ENCODE measurements around the gene ISOC1. TPM values are rescaled to one million over a fixed set of nuclear protein-coding genes. Genes with fewer than 3 reads are reported as not detected.

ISOC1 gene
- polyA plus RNA-seq, 3 donors from 2014 or later: 30.1 to 49.8 (median 34.7) TPM

GRCh38 chr5:129077433-129078075, 17.0 kb upstream of the ISOC1 start:
- H3K4me3 Mint-ChIP-seq: no peak overlapping the region
- H3K9me3 Mint-ChIP-seq: no peaks in the 10 kb centered on the region
- H3K27ac Mint-ChIP-seq: no peak overlapping the region
- DNase-seq: no peak
- no peaks in the 10 kb centered on the region for H3K4me1 Mint-ChIP-seq
- peaks cover 0 to 2% (median 0%) of the 10 kb centered on the region in 3 donors for H3K27me3 Mint-ChIP-seq (ENCODE audit: low read depth in 3 of 3)
- H3K36me3 Mint-ChIP-seq: no peaks in the 10 kb centered on the region

- no peak for DNase-seq
- H3K9me3 Mint-ChIP-seq: no peaks in the 10 kb centered on the region
- no peaks in the 10 kb centered on the region for H3K36me3 Mint-ChIP-seq
- H3K4me3 Mint-ChIP-seq: no peak overlapping the region
- H3K27me3 Mint-ChIP-seq (ENCODE audit: low read depth in 3 of 3): peaks cover 0 to 2% (median 0%) of the 10 kb centered on the region in 3 donors
- H3K27ac Mint-ChIP-seq: no peak overlapping the region
- H3K4me1 Mint-ChIP-seq: no peaks in the 10 kb centered on the region
Measured at GRCh38 chr5:129078247-129078646, 16.3 kb upstream of the ISOC1 start.

GRCh38 chr5:129078660-129079059, 15.9 kb upstream of the ISOC1 start:
- H3K36me3 Mint-ChIP-seq: no peaks in the 10 kb centered on the region
- no peaks in the 10 kb centered on the region for H3K4me1 Mint-ChIP-seq
- no peak for DNase-seq
- no peak overlapping the region for H3K27ac Mint-ChIP-seq
- H3K4me3 Mint-ChIP-seq: no peak overlapping the region
- H3K27me3 Mint-ChIP-seq (ENCODE audit: low read depth in 3 of 3): peaks cover 0 to 5% (median 2%) of the 10 kb centered on the region in 3 donors
- H3K9me3 Mint-ChIP-seq: no peaks in the 10 kb centered on the region

DNA sequence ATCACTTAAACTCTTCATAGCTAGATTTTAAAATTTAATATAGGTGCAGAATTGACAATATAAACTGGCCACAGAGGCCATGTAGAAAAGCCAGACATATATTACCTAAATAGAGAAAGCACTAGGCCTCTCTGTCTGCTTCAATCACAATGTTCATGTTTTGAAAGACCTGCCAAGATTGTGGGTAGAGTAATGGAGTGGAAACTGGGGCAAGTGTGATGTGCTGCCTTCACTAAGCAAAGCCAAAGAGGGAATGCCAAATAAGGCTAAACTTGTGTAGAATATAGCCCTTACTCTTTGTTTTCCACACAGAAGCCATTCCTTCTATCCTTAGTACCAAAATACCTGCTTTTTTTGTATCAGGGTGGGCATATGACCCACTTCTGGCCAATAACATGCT, 15.1 kb upstream of the ISOC1 start:
- H3K4me1 Mint-ChIP-seq: no peaks in the 10 kb centered on the region
- H3K27me3 Mint-ChIP-seq (ENCODE audit: low read depth in 3 of 3): peaks cover 0 to 6% (median 6%) of the 10 kb centered on the region in 3 donors
- no peaks in the 10 kb centered on the region for H3K36me3 Mint-ChIP-seq
- no peak overlapping the region for H3K27ac Mint-ChIP-seq
- DNase-seq: no peak
- H3K4me3 Mint-ChIP-seq: no peak overlapping the region
- no peaks in the 10 kb centered on the region for H3K9me3 Mint-ChIP-seq

DNA sequence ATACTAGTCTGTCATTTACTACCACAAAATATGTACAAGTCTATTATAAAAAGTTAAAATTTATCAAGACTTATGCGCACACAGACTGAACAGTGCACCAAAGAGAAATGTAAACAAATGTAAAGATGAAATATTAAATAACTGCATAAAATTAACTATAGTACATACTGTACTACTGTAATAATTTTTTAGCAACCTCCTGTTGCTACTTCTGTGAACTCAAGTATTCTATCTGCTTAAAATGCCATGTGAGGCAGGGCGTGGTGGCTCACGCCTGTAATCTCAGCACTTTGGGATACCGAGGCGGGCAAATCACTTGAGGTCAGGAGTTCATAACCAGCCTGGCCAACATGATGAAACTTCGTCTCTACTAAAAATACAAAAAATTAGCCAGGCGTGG, 13.8 kb upstream of the ISOC1 start:
- no peak for DNase-seq
- Mint-ChIP-seq H3K4me1 (no peaks in the 10 kb centered on the region), H3K4me3 (no peak overlapping the region), H3K27me3 (ENCODE audit: low read depth in 3 of 3) (peaks cover 0 to 10% (median 6%) of the 10 kb centered on the region in 3 donors), H3K9me3 (no peaks in the 10 kb centered on the region), H3K36me3 (no peaks in the 10 kb centered on the region), H3K27ac (no peak overlapping the region)

DNA sequence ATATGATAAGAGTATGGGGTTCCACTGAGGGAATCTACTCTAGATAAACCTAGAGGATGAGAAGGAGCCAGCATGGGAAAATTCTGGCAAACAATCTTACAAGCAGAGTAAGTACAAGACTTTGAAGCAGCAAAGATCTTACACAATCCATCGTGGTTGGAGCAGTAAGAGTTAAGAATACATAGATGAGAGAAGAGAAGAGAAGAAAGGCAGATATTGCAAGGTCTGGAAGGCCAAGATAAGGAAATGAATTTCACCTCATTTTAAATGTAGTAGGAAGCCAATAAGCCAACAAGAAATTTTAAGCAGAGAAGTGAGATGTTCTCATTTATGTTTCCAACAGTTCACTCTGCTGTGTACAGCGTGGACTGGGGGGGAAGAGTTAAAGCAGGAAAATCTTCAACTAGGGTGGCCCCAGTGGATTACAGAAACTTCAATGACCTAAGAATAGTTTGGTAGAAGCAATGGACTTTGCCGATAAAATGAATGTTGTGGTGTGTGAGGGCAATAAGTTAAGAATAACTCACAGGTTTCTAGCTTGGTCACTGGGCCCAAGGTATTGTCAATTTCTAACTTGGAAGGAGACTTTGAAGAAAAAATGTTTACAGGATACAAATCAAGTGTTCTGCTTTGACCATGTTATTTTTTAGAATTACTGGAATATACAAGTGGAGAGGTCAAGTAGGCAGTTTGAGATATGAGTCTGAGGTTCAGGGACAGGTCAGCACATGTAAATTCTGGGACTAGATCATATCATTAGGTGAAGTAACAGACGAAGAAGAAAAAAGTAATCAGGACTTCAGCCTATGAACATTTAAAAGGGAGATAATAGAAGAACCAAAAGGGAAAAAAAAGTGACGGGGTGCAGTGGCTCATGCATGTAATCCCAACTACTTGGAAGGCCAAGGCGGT, 12.1 kb upstream of the ISOC1 start:
- Mint-ChIP-seq H3K4me1 (no peaks in the 10 kb centered on the region), H3K36me3 (no peaks in the 10 kb centered on the region), H3K9me3 (no peaks in the 10 kb centered on the region), H3K27me3 (ENCODE audit: low read depth in 3 of 3) (peaks cover 0 to 10% (median 6%) of the 10 kb centered on the region in 3 donors), H3K27ac (no peak overlapping the region), H3K4me3 (no peak overlapping the region)
- DNase-seq: no peak

DNA sequence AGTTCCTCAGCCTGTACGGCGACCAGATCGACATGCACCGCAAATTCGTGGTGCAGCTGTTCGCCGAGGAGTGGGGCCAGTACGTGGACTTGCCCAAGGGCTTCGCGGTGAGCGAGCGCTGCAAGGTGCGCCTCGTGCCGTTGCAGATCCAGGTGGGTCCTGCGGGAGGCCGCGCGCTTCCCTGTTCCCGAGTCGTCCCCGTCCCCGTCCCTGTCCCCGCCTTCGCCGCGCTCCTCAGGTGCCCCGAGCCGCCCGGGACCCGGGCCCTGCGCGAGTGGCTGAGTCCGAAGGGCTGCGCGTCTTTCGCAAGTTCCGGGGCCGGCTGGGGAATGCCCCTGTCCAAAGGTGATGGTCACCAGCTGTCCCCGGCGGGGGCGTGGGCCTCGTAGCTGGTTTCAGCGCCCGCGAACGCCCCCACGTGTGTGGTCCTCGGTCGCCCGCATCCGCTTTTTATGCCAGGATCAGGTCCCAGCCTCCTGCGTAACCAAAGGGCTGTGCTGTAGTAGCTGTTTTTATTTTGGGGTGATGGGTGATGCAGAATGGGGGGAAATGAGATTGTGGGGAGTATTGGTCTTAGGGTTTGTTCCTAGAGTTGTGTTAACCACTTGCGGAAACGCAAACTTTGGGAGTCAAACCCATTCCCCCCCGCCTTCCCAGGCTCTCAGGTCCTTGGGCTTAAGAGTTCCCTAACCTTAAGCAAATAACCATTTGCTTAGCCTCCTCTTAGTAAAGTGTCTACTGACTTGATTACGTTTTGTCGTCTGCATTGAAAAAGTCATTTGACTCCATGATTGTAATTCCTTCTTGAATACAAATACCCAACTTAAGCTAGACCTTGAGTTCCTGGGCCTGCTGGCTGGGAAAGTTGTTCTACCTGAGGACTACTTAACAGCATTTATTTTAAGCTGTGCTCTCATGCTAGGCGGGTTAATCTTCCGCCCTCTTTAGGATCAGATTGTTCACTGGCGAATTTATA, 663 bp downstream of the ISOC1 start:
- Mint-ChIP-seq H3K9me3 (no peaks in the 10 kb centered on the region), H3K36me3 (no peaks in the 10 kb centered on the region), H3K27me3 (ENCODE audit: low read depth in 3 of 3) (peaks cover 0 to 4% (median 0%) of the 10 kb centered on the region in 3 donors), H3K4me3 (peak overlapping the region; percentile 81 to 92 (median 84)), H3K4me1 (peaks cover 19 to 39% of the 10 kb centered on the region in 2 donors), H3K27ac (peak overlapping the region; percentile 66 to 80 (median 72))
- DNase-seq: peak; percentile 64 to 67 (median 65)

DNA sequence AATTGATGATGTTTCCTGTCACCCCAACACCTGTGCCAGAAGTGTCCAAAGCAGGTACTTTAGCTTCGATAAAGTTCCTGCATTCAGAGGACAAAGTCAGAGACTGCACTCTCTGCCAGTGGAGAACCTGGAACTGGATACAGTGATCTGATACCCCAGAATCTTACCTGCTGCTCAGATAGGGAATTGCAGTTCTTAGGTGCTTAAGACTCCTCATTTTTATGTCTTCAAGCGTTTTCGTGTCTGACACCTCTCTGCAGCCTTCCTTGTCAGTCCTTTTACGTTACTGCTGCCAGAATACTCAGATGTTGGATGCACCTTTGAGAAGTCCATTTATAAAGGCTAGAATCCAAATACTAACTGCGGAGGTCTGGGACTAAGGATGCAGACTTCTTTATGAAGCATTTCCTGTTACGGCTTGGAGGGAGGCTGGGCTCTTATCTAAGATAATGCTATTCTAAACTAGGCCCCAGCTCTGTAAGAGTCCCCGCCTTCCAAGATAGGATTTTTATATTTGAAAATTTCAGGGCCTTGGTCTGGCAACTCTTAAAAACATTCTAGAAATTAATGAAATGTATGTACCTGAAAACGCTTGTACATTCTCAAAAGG, 1.9 kb downstream of the ISOC1 start:
- Mint-ChIP-seq H3K9me3 (no peaks in the 10 kb centered on the region), H3K27ac (peak overlapping the region in 2 of 6 donors; percentile 6 to 22), H3K4me3 (peak overlapping the region; percentile 10 to 46 (median 31)), H3K36me3 (no peaks in the 10 kb centered on the region), H3K4me1 (peaks cover 19 to 39% of the 10 kb centered on the region in 2 donors), H3K27me3 (ENCODE audit: low read depth in 3 of 3) (peaks cover 0 to 4% (median 0%) of the 10 kb centered on the region in 3 donors)
- DNase-seq: no peak

GRCh38 chr5:129097498-129098296, 3.1 kb downstream of the ISOC1 start:
- H3K9me3 Mint-ChIP-seq: no peaks in the 10 kb centered on the region
- peaks cover 0 to 3% (median 0%) of the 10 kb centered on the region in 3 donors for H3K27me3 Mint-ChIP-seq (ENCODE audit: low read depth in 3 of 3)
- no peak overlapping the region for H3K4me3 Mint-ChIP-seq
- no peaks in the 10 kb centered on the region for H3K36me3 Mint-ChIP-seq
- H3K27ac Mint-ChIP-seq: no peak overlapping the region
- peaks cover 19 to 44% of the 10 kb centered on the region in 2 donors for H3K4me1 Mint-ChIP-seq
- no peak for DNase-seq

DNA sequence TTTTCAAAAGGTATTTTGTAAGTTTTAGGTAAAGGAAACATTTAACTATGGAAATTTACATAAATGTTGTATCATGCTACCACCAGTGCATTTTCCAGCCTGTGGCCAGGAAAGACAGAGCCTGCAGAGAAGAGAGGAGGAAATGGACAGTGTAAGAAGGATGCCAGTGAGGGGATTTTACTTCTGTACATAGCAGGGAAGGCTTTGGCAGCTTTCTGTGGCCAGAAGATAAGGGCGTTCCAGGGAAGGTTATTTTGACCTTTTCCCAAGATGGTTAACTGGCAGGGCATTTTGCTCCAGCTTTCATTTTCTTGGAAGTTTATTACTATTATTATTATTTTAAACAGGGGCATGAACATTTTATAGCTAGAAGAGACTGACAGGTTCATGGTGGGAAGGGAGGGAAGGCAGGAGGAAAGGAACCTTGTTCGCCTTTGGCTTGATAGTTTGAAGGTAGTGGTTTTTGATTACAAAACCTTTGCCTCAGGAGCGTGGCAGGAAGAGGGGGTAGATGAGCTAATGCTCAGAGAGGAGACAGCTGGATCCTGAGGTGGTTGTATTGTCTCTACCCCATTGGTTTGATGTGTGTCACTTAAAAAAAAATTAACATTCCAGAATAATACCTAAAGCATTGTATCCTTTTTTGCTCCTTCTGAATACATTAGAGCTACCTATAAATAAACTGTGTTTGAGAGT, 4.1 kb downstream of the ISOC1 start:
- H3K4me1 Mint-ChIP-seq: peaks cover 19 to 46% of the 10 kb centered on the region in 2 donors
- no peak overlapping the region for H3K4me3 Mint-ChIP-seq
- no peak overlapping the region for H3K27ac Mint-ChIP-seq
- H3K9me3 Mint-ChIP-seq: no peaks in the 10 kb centered on the region
- DNase-seq: no peak
- H3K36me3 Mint-ChIP-seq: no peaks in the 10 kb centered on the region
- peaks cover 0 to 3% (median 0%) of the 10 kb centered on the region in 3 donors for H3K27me3 Mint-ChIP-seq (ENCODE audit: low read depth in 3 of 3)

DNA sequence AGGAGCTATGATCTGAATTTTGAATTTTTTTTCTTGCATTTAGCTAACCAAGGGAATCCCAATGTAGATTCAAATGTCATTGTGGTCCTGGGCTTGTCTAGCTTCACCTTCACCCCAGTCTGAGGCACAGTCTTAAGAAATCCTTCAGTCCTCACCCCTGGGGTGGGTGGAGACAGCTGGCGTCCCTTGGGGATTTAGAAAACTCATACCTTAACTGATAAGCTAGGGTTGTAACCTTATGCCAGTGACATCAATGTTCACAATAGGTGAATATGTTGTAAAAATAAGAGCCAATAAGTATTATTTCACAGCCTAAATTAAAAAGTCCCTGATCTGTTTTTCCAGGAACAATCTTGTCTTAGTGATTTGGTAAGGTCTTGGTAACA, 4.6 kb downstream of the ISOC1 start:
- no peaks in the 10 kb centered on the region for H3K36me3 Mint-ChIP-seq
- no peak overlapping the region for H3K4me3 Mint-ChIP-seq
- no peak overlapping the region for H3K27ac Mint-ChIP-seq
- no peak for DNase-seq
- H3K4me1 Mint-ChIP-seq: peaks cover 16 to 41% of the 10 kb centered on the region in 2 donors
- H3K9me3 Mint-ChIP-seq: no peaks in the 10 kb centered on the region
- H3K27me3 Mint-ChIP-seq (ENCODE audit: low read depth in 3 of 3): peaks cover 0 to under 1% (median 0%) of the 10 kb centered on the region in 3 donors

GRCh38 chr5:129101794-129102193, 7.2 kb downstream of the ISOC1 start:
- Mint-ChIP-seq H3K4me3 (no peak overlapping the region), H3K36me3 (peaks cover under 1 to 5% (median 2%) of the 10 kb centered on the region in 3 donors), H3K27ac (no peak overlapping the region), H3K27me3 (ENCODE audit: low read depth in 3 of 3) (no peaks in the 10 kb centered on the region), H3K9me3 (no peaks in the 10 kb centered on the region), H3K4me1 (peaks cover 1 to 22% of the 10 kb centered on the region in 2 donors)
- no peak for DNase-seq

All from immature natural killer cell (primary cell).